K562 (cell line): ENCODE data around the gene SERBP1. TPM values are rescaled to one million over a fixed set of nuclear protein-coding genes. Genes with fewer than 3 reads are reported as not detected.

Experiments
- ATAC-seq: fragments of 200-7000 bp; cut with Tn5 transposase; 3 replicates; pipeline ENCODE4 v1.9.1; 2020; ENCODE audit warnings: moderate library complexity
- BruUV-seq: library from RNA; stranded (reverse); fragments of 400-500 nt; replicated peaks from 2 replicates; lab custom pipeline; 2021; lab: Mats Ljungman, UMichigan
- CTCF ChIA-PET: fragments of 300-600 bp; formaldehyde crosslinking; extraction: SDS; loops from one replicate; lab custom pipeline; 2021; ENCODE audit warnings: low intra/inter-chr PET ratio; lab: Yijun Ruan, JAX
- POLR2A ChIA-PET: fragments of 300-600, 350-650 bp; sonication (Branson Sonifier 250); formaldehyde crosslinking; extraction: SDS; loops from one replicate; lab custom pipeline; 2021; ENCODE audit warnings: antibody characterized with exemption, inconsistent platforms; lab: Yijun Ruan, JAX
- DNase-seq, 4 experiments: peaks; one replicate each; pipeline versions ENCODE4 v3.0.0 to v3.0.0-alpha.2; 2011 to 2018; ENCODE audit warnings: low spot score in 3 of 4, mixed read lengths in 3 of 4; ENCODE audit errors: extremely low read depth in 1 of 4
- FAIRE-seq: peaks from 2 replicates; lab custom pipeline; 2011; peaks lifted over from hg19 to GRCh38; lab: Jason Lieb, UNC
- H2AFZ ChIP-seq: 2 replicates; pipeline ENCODE4 v1.6.0; 2011; ENCODE audit warnings: low read depth, low read length, control low read depth, inconsistent platforms
- H3K27ac ChIP-seq: fragments of 200-600 bp; 3 replicates; pipeline ENCODE4 v1.8.0; 2011; ENCODE audit warnings: low read depth, mild to moderate bottlenecking, control low read depth, inconsistent platforms, low read length, moderate library complexity, mixed read lengths; ENCODE audit errors: extremely low read depth
- H3K27me3 ChIP-seq, 2 experiments: fragments of 300-600 bp in 1 of 2; 2 replicates in 1 of 2; 3 replicates in 1 of 2; pipeline versions ENCODE4 v1.6.0 to v1.8.0; 2011; ENCODE audit warnings: inconsistent platforms in 2 of 2, low read length in 2 of 2, mild to moderate bottlenecking in 1 of 2, mixed read lengths in 1 of 2, moderate library complexity in 1 of 2; ENCODE audit not compliant: control insufficient read depth in 2 of 2, insufficient read depth in 2 of 2
- H3K36me3 ChIP-seq: fragments of 300-600 bp; 3 replicates; pipeline ENCODE4 v1.8.0; 2011; ENCODE audit warnings: mild to moderate bottlenecking, low read length, inconsistent platforms; ENCODE audit not compliant: control insufficient read depth, insufficient read depth
- H3K4me1 ChIP-seq, 2 experiments: fragments of 200-600 bp in 1 of 2; replicated peaks in 1 of 2; 2 replicates in 1 of 2; 3 replicates in 1 of 2; pipeline versions ENCODE4 v1.5.1 to v1.8.0; 2011; ENCODE audit warnings: inconsistent platforms in 2 of 2, low read length in 2 of 2, mild to moderate bottlenecking in 1 of 2, mixed read lengths in 1 of 2, moderate library complexity in 1 of 2; ENCODE audit not compliant: control insufficient read depth in 2 of 2, insufficient read depth in 2 of 2
- H3K4me2 ChIP-seq: 2 replicates; pipeline ENCODE4 v1.6.1; 2011; ENCODE audit warnings: low read length, control low read depth, inconsistent platforms, mixed read lengths; ENCODE audit not compliant: insufficient read depth
- H3K4me3 ChIP-seq: fragments of 200-600 bp; sonication (generic), shearing (Covaris generic); 2 replicates; pipeline ENCODE4 v1.5.1; 2016; ENCODE audit warnings: control low read depth, inconsistent platforms
- H3K79me2 ChIP-seq: fragments of 200-600 bp; 3 replicates; pipeline ENCODE4 v1.8.0; 2011; ENCODE audit warnings: low read length, inconsistent platforms; ENCODE audit not compliant: control insufficient read depth, insufficient read depth
- H3K9ac ChIP-seq, 2 experiments: 2 replicates each; pipeline versions ENCODE4 v1.6.0 to v1.6.1; 2011; ENCODE audit warnings: low read depth in 2 of 2, low read length in 2 of 2, control low read depth in 1 of 2, inconsistent platforms in 1 of 2, mild to moderate bottlenecking in 1 of 2, mixed read lengths in 1 of 2; ENCODE audit not compliant: insufficient read depth in 1 of 2
- H3K9me1 ChIP-seq: one replicate; pipeline ENCODE4 v1.6.0; 2011; ENCODE audit warnings: inconsistent platforms, mild to moderate bottlenecking, low read length, moderate library complexity; ENCODE audit not compliant: control insufficient read depth, insufficient read depth
- H3K9me3 ChIP-seq: replicated peaks from 2 replicates; pipeline ENCODE4 v1.5.1; 2011; ENCODE audit warnings: low read depth, low read length, inconsistent platforms; ENCODE audit not compliant: control insufficient read depth, insufficient read depth
- H4K20me1 ChIP-seq: replicated peaks from 2 replicates; pipeline ENCODE4 v1.6.1; 2011; ENCODE audit warnings: low read length, inconsistent platforms, mixed read lengths; ENCODE audit not compliant: control insufficient read depth, insufficient read depth
- HEY1 ChIP-seq: fragments of 250-450 bp; sonication (Bioruptor Pico); IDR thresholded peaks from 2 replicates; pipeline ENCODE4 v1.5.0; 2020; ENCODE audit warnings: mild to moderate bottlenecking, moderate library complexity, borderline replicate concordance
- MAFG ChIP-seq: fragments of 450-650 bp; conservative IDR thresholded peaks from 2 replicates; pipeline ENCODE4 v1.6.1; 2016; ENCODE audit warnings: missing genetic modification characterization, missing compliant biosample characterization
- RFX7 ChIP-seq: fragments of 250-450 bp; sonication (Bioruptor Pico); IDR thresholded peaks from 2 replicates; pipeline ENCODE4 v1.5.1; 2021; ENCODE audit warnings: mild to moderate bottlenecking
- TAF9B ChIP-seq: fragments of 450-650 bp; IDR thresholded peaks from 2 replicates; pipeline ENCODE4 v1.6.1; 2018; ENCODE audit warnings: mild to moderate bottlenecking; ENCODE audit not compliant: partially characterized antibody
- ZNF24 ChIP-seq: fragments of 450-650 bp; IDR thresholded peaks from 2 replicates; pipeline ENCODE4 v1.6.1; 2016
- ZNF274 ChIP-seq: IDR thresholded peaks from 2 replicates; pipeline ENCODE4 v1.6.1; 2011; ENCODE audit warnings: low read depth, mild to moderate bottlenecking, low read length, moderate library complexity, borderline replicate concordance
- WGBS: fragments of 100-300 bp; shearing (Covaris generic); methylation state at CpG from one replicate; pipeline ENCODE4 v1.1.6; 2016; ENCODE audit warnings: low coverage, mixed read lengths; ENCODE audit not compliant: insufficient coverage; ENCODE audit errors: missing lambda C conversion rate; 5-methylcytosine and 5-hydroxymethylcytosine counted together
- in situ Hi-C: fragments of 300-500 bp; cut with MboI; formaldehyde crosslinking; loops from 4 replicates; pipeline ENCODE4 v1.15.0; 2018; ENCODE audit warnings: inconsistent platforms, mixed read lengths
- intact Hi-C: fragments of 100-400 bp; cut with micrococcal nuclease; formaldehyde crosslinking; loops from 2 replicates; pipeline ENCODE4 v1.14.2; 2022
- polyA plus RNA-seq, 8 experiments: library from polyadenylated mRNA; depleted of rRNA in 4 of 8; stranded (reverse) in 5 of 8; unstranded in 3 of 8; fragments of >200 nt; fragmentation: Nextera tagmentation in 2 of 8; fragmentation: Illumina TruSeq in 1 of 8; extraction: Ambion mirVana in 2 of 8; extraction: Trizol in 1 of 8; gene quantifications; 2 replicates each; pipeline versions ENCODE4 v1.2.1 to v1.2.3, GENCODE V29; 2011 to 2014; ENCODE audit warnings: inconsistent platforms in 1 of 8, missing spikeins in 1 of 8
- total RNA-seq, 7 experiments: library from RNA; depleted of rRNA in 6 of 7; stranded (reverse); fragments of >200 nt in 6 of 7; fragmentation: Illumina TruSeq in 2 of 7; extraction: Trizol in 2 of 7; gene quantifications; 2 replicates each; pipeline versions ENCODE4 v1.2.1 to v1.2.3, GENCODE V29; 2011 to 2021; ENCODE audit warnings: low replicate concordance in 1 of 7
- TF ChIP-seq, protein P1 (sequence below): fragments of 450-650 bp; conservative IDR thresholded peaks from 2 replicates; pipeline ENCODE4 v1.6.1; 2016; ENCODE audit warnings: missing genetic modification characterization, low read depth, mild to moderate bottlenecking, control low read depth, missing compliant biosample characterization

The SERBP1 gene
- total and polyA plus RNA-seq, 9 of the 15 experiments (the other 6 are each of a cell fraction or from before 2014, with no cell fraction given): 79.9 to 761 (median 464) TPM

DNA sequence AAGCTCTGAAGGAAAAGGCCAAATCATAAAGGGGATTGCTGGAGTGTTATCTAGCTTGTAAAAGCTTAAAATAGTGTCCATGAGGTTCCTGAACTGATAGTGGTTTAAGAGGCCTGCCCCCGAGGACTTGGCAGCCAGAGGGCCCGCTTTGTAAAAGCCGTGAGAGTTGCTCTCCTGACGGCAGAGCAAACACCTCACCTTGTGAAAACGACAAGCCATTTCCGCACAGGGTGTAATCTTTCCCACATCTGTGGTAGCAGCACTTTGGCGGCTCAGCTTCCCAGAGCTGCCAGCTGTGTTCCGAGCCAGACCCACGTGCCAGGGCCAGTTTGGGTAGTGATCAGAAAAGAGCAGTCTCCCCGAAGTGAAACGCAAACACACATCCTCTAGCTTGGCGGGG is 37.0 kb downstream of the SERBP1 start:
- Histone ChIP-seq H3K27ac (no peak overlapping the region), H3K4me1 (no peaks in the 10 kb centered on the region; a peak in 1 of 5 replicates), H4K20me1 (no peaks in the 10 kb centered on the region), H3K4me2 (no peak overlapping the region), H3K79me2 (no peaks in the 10 kb centered on the region), H3K9me1 (no peaks in the 10 kb centered on the region), H2AFZ (no peak overlapping the region), H3K27me3 (no peaks in the 10 kb centered on the region), H3K4me3 (no peak overlapping the region), H3K9ac (peak overlapping the region in 1 of 2 experiments; percentile 83; a peak in 2 of 4 replicates), H3K9me3 (no peaks in the 10 kb centered on the region), H3K36me3 (no peaks in the 10 kb centered on the region)
- BruUV-seq: no TSS peak
- no peak for ATAC-seq
- DNase-seq: no peak
- ChIA-PET POLR2A (interaction anchor here (0.6 to 0.9 kb wide), 3 partner anchors 8 to 590 kb away, joined by 3 to 6 read pairs (median 3); no protein-coding TSS in a partner anchor), CTCF (no interaction called here)
- no peak for FAIRE-seq
- in situ Hi-C loops (no loop called here), intact Hi-C loops (no loop called here)
- WGBS: 60% methylated on average over 12 of the region's 12 CpGs
- TF ChIP-seq ZNF274: no peak
- no peak for TF ChIP-seq ZNF24
- no peak for TF ChIP-seq HEY1
- TF ChIP-seq TAF9B: no peak
- TF ChIP-seq RFX7 (CRISPR knock-in tag): no peak
- no peak for TF ChIP-seq MAFG (tag)
- TF ChIP-seq, protein P1, sequence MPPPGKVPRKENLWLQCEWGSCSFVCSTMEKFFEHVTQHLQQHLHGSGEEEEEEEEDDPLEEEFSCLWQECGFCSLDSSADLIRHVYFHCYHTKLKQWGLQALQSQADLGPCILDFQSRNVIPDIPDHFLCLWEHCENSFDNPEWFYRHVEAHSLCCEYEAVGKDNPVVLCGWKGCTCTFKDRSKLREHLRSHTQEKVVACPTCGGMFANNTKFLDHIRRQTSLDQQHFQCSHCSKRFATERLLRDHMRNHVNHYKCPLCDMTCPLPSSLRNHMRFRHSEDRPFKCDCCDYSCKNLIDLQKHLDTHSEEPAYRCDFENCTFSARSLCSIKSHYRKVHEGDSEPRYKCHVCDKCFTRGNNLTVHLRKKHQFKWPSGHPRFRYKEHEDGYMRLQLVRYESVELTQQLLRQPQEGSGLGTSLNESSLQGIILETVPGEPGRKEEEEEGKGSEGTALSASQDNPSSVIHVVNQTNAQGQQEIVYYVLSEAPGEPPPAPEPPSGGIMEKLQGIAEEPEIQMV (tag): no peak
